Fibroblast of villous mesenchyme (primary cell): ENCODE data around the gene SLC34A3. TPM values are rescaled to one million over a fixed set of nuclear protein-coding genes. Genes with fewer than 3 reads are reported as not detected.
A peak's percentile ranks its signal among the peaks of the same experiment; 100 is the strongest.

Source experiments
- DNase-seq: peaks from one replicate; pipeline ENCODE4 v3.0.0-alpha.2; 2010; ENCODE audit warnings: low read depth
- H3K4me3 ChIP-seq: 2 replicates; pipeline ENCODE4 v1.5.1; 2011; ENCODE audit warnings: low read depth, mild to moderate bottlenecking, low read length
- total RNA-seq: library from RNA; depleted of rRNA; stranded (reverse); fragments of >200 nt; gene quantifications from 2 replicates; pipeline ENCODE4 v1.2.3, GENCODE V29; 2012
- TF ChIP-seq, protein P1 (sequence below): IDR thresholded peaks from 2 replicates; pipeline ENCODE4 v1.5.1; 2012; ENCODE audit warnings: low read depth, mild to moderate bottlenecking, low read length; ENCODE audit not compliant: insufficient read depth

SLC34A3 gene
- total RNA-seq, 1 donor, result not detected

- TF ChIP-seq, protein P1, sequence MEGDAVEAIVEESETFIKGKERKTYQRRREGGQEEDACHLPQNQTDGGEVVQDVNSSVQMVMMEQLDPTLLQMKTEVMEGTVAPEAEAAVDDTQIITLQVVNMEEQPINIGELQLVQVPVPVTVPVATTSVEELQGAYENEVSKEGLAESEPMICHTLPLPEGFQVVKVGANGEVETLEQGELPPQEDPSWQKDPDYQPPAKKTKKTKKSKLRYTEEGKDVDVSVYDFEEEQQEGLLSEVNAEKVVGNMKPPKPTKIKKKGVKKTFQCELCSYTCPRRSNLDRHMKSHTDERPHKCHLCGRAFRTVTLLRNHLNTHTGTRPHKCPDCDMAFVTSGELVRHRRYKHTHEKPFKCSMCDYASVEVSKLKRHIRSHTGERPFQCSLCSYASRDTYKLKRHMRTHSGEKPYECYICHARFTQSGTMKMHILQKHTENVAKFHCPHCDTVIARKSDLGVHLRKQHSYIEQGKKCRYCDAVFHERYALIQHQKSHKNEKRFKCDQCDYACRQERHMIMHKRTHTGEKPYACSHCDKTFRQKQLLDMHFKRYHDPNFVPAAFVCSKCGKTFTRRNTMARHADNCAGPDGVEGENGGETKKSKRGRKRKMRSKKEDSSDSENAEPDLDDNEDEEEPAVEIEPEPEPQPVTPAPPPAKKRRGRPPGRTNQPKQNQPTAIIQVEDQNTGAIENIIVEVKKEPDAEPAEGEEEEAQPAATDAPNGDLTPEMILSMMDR, result no peak
- H3K4me3 ChIP-seq, result peak overlapping the region; percentile 41
- DNase-seq, result no peak
Measured at GRCh38 chr9:137221506-137222111, 9.1 kb upstream of the SLC34A3 start.

DNA sequence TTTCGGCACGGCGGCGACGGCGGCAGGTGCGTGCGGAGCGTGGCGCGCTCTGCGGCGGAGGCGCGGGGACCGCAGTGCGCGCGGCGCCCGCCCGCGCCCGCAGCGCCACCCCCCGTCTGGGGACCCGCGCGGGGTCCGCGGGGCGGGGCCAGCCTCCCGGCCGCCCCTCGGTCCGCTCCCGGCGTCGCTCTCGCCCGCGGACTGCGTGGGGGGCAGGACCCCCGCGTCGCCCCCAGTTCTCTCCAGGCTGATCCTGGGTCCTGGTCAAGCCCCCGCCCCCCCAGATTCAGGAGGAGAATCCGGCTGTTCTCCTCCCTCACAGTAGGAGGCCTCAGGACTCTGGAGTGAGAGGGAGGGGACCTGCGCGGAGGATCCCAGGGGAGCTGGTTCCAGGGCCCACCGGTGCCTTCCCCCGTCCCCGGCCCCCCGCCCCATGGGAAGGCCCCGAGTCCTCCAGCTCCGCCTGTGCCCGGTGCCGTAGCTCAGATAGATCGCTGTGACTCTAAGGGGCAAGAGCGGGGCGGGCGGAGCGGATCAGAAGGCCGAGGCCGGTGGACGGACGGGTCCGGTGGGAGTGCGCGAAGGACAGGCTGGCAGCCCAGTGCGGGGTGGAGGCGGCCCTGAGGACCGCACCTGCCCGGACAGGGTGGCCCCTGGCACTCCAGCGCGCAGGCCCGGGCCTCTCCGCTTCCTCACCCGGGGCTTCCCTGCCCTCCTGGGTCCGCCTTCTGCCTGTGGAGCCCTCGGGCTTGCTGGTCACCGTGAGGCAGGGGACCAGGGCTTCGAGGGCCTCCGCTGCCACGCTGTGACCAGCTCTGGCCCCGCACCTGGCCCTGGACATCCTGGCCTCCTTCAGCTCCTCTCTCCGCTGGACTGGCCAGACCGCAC is 8.3 kb upstream of the SLC34A3 start, which contains the start of gene RNF208:
Gene RNF208, minus strand, starts transcription at position 51 of the 888 bp plus-strand sequence. CDS start 1,028 bp downstream, outside the sequence.
- DNase-seq, result no peak
- TF ChIP-seq, protein P1, result no peak
- peak within 1 kb of the TSS; percentile 54 for H3K4me3 ChIP-seq

- peak; percentile 98 for DNase-seq
- peak overlapping the region; percentile 88 for H3K4me3 ChIP-seq
- TF ChIP-seq, protein P1, result no peak
Measured at GRCh38 chr9:137223078-137223970, 7.4 kb upstream of the SLC34A3 start.

DNA sequence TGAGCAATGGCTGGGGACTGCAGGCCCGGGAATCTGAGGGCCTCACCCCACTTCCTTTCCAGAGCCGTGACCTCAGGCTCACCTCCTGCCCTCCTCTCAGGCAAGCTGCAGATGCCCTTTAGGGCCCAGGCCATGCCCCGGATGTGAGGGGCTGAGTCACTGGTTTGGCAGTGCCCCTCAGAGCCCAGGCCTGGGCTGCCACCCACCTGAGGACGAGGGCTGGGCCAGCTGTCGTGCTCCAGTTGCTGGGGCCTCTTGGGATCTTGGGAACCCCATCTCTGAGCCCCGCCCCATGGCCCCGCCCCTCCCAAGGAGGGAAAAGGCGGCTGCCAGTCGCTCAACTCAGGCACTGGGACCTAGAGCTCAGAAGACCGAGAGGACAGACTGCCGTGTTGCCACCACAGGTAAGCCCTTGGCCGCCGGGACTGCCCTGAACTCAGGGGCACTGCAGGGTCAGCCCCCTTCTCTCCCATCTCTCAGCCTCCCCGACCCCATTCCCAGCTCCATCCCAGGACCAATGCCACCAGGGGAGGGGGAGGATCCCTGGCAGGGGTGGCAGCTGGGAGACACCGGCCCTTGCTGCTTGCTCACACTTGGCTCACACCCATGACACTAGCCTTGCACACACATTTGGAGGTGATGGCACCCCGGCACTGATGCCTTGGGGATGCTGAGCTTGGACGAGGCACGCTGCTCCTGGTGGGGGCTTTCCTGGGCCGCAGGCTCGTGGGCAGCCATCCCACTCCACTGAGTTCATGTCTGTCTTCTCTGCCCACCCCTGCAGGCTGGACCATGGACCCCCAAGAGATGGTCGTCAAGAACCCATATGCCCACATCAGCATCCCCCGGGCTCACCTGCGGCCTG is 5.6 kb upstream of the SLC34A3 start, which contains the start of gene CYSRT1:
Gene CYSRT1, plus strand, starts transcription at position 345 of the 865 bp plus-strand sequence. Its CDS starts 448 bp downstream, at position 793.
- peak within 1 kb of the TSS; percentile 88 for H3K4me3 ChIP-seq
- DNase-seq, result no peak
- TF ChIP-seq, protein P1, result no peak

- no peak overlapping the region for H3K4me3 ChIP-seq
- TF ChIP-seq, protein P1, result no peak
- no peak for DNase-seq
Measured at GRCh38 chr9:137225699-137226331, 4.9 kb upstream of the SLC34A3 start.
